Ishikawa (cell line): Measurements from ENCODE around the gene PIK3IP1.
A peak's percentile ranks its signal among the peaks of the same experiment; 100 is the strongest.

Experiments
- CEBPB ChIP-seq: IDR thresholded peaks from 2 replicates; pipeline ENCODE4 v1.6.1; 2012
- CREB1 ChIP-seq: IDR thresholded peaks from 2 replicates; pipeline ENCODE4 v1.6.1; 2012; ENCODE audit warnings: low read depth
- EGR1 ChIP-seq: IDR thresholded peaks from 2 replicates; pipeline ENCODE4 v1.6.1; 2012
- EP300 ChIP-seq: IDR thresholded peaks from 2 replicates; pipeline ENCODE4 v1.6.1; 2012; ENCODE audit warnings: borderline replicate concordance
- FOXM1 ChIP-seq: IDR thresholded peaks from 2 replicates; pipeline ENCODE4 v1.6.1; 2012; ENCODE audit warnings: low read depth, borderline replicate concordance
- NFIC ChIP-seq: IDR thresholded peaks from 2 replicates; pipeline ENCODE4 v1.6.1; 2012
- RAD21 ChIP-seq: IDR thresholded peaks from 2 replicates; pipeline ENCODE4 v1.6.1; 2012; ENCODE audit warnings: low read depth
- TAF1 ChIP-seq: IDR thresholded peaks from 2 replicates; pipeline ENCODE4 v1.6.1; 2012; ENCODE audit warnings: low read depth, mild to moderate bottlenecking
- TCF12 ChIP-seq: IDR thresholded peaks from 2 replicates; pipeline ENCODE4 v1.6.1; 2012; ENCODE audit warnings: low read depth
- TEAD4 ChIP-seq: IDR thresholded peaks from 2 replicates; pipeline ENCODE4 v1.6.1; 2012
- USF1 ChIP-seq: IDR thresholded peaks from 2 replicates; pipeline ENCODE4 v1.6.1; 2012
- YY1 ChIP-seq: IDR thresholded peaks from 2 replicates; pipeline ENCODE4 v1.6.1; 2012; ENCODE audit warnings: low read depth
- ZBTB7A ChIP-seq: IDR thresholded peaks from 2 replicates; pipeline ENCODE4 v1.6.1; 2012; ENCODE audit warnings: low read depth
- TF ChIP-seq, protein P1 (sequence below): IDR thresholded peaks from 2 replicates; pipeline ENCODE4 v1.6.1; 2012; ENCODE audit warnings: low read depth, mild to moderate bottlenecking
- TF ChIP-seq, protein P2 (sequence below): IDR thresholded peaks from 2 replicates; pipeline ENCODE4 v1.6.1; 2012

The PIK3IP1 gene

DNA sequence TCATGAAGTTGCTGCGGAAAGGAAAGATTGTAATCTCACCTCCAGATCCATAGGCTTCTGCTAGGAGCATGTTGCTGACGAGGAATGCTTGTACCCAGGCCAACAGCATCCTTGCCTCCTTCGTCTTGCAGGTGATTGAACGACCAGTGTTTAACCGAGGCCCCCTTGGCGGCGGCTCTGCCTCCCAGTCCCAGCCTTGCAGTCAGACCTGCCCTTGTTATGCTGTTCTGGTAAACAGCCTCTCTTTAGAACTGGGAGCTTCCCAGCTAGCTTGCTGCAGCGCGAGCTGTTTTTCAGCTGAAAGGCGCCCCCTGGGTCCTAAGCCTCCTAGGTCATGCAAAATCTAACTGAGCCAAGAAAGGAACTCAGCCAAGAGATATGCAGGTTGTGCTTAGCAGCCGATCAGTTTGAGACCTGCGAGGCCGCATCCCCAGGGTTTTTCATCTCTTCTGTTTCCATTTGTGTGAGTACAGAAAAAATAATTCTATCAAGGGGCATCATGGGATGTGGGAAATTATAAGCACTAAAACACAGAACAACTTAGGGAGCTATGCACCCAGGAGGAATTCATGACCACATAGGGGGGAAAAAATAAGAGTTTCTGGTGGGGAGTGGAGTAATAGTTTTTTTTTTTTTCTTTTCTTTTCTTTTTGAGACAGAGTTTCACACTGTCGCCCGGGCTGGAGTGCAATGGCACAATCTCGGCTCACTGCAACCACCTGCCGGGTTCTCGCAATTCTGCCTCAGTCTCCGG, at the start of gene PIK3IP1:
PIK3IP1 (minus strand) TSS at position 253 of the 754 bp plus-strand sequence; CDS start at position 109, 144 bp downstream.
- TF ChIP-seq NFIC, result peak; percentile 74; the same call in 1 of the 2 replicates
- no peak for TF ChIP-seq ZBTB7A
- no peak for TF ChIP-seq TEAD4
- no peak for TF ChIP-seq TCF12
- TF ChIP-seq TAF1, result no peak
- TF ChIP-seq, protein P1, sequence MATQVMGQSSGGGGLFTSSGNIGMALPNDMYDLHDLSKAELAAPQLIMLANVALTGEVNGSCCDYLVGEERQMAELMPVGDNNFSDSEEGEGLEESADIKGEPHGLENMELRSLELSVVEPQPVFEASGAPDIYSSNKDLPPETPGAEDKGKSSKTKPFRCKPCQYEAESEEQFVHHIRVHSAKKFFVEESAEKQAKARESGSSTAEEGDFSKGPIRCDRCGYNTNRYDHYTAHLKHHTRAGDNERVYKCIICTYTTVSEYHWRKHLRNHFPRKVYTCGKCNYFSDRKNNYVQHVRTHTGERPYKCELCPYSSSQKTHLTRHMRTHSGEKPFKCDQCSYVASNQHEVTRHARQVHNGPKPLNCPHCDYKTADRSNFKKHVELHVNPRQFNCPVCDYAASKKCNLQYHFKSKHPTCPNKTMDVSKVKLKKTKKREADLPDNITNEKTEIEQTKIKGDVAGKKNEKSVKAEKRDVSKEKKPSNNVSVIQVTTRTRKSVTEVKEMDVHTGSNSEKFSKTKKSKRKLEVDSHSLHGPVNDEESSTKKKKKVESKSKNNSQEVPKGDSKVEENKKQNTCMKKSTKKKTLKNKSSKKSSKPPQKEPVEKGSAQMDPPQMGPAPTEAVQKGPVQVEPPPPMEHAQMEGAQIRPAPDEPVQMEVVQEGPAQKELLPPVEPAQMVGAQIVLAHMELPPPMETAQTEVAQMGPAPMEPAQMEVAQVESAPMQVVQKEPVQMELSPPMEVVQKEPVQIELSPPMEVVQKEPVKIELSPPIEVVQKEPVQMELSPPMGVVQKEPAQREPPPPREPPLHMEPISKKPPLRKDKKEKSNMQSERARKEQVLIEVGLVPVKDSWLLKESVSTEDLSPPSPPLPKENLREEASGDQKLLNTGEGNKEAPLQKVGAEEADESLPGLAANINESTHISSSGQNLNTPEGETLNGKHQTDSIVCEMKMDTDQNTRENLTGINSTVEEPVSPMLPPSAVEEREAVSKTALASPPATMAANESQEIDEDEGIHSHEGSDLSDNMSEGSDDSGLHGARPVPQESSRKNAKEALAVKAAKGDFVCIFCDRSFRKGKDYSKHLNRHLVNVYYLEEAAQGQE, result no peak
- TF ChIP-seq EP300, result no peak
- TF ChIP-seq USF1, result no peak
- TF ChIP-seq EGR1, result no peak
- no peak for TF ChIP-seq CREB1
- peak; percentile 66 for TF ChIP-seq RAD21
- TF ChIP-seq CEBPB, result no peak
- no peak for TF ChIP-seq YY1
- TF ChIP-seq FOXM1, result no peak
- TF ChIP-seq, protein P2, sequence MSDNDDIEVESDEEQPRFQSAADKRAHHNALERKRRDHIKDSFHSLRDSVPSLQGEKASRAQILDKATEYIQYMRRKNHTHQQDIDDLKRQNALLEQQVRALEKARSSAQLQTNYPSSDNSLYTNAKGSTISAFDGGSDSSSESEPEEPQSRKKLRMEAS, result peak; percentile 39; the same call in 1 of the 2 replicates

- TF ChIP-seq TAF1 (no peak), TCF12 (no peak), EGR1 (no peak), TEAD4 (no peak), FOXM1 (no peak), CREB1 (no peak), EP300 (no peak), YY1 (no peak)
Observed at GRCh38 chr22:31341386-31342088, 49.2 kb upstream of the PIK3IP1 start.

DNA sequence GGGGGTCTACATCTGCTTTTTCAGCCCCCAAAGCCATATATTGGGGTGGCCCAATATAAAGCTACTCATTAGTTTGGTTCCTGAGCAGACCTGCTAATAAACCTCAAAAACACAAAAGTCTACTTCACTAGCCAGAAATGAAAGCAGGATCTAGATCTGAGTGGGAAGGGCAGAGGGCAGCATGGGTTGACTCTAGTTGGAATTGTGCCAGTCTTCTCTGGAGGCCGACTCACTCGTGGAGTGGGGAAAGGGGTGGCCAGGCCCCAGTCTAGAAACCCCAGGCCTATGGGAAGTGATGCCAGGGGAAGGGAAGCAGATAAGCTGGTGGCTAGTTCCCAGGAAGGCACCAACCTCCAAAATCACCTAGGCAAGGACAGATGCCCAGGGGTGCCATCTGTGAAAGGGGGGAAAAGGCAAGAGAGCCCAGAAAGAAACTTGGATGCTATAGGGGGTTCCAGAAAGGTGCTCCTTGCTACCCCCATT, 48.5 kb upstream of the PIK3IP1 start:
- TF ChIP-seq TCF12 (no peak), CEBPB (no peak), NFIC (no peak), TEAD4 (no peak), ZBTB7A (no peak), EGR1 (no peak), TAF1 (no peak), FOXM1 (no peak), YY1 (no peak), EP300 (no peak), RAD21 (no peak), CREB1 (no peak), USF1 (no peak)
- TF ChIP-seq, protein P2, result no peak
- TF ChIP-seq, protein P1, result no peak

DNA sequence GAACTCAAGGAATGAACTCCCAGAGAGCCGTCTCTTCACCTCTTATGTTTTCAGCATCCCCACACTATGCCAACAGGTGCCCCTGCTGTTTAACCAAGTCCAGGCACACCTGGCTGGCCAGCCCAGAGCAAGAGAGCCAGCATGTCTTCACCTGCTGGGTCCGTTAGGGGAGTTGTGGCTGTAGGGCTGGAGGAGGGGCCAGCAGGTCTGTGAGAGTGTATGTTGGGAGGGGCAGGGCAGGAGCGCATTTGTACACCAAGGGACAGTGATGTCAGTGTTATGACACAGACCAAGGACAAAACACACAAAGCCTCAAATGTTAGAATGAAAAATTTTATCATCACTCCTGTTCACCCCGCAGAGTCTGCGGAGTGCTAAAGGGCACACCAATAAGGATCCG, 48.1 kb upstream of the PIK3IP1 start:
- TF ChIP-seq NFIC (no peak), USF1 (no peak), CEBPB (no peak), EGR1 (no peak), TEAD4 (no peak), EP300 (no peak), CREB1 (no peak), ZBTB7A (no peak), TCF12 (no peak)
- TF ChIP-seq, protein P1, result no peak
